NCI-H510A (cell line): Measurements from ENCODE around the gene RUSC2.
"Not testable (repeated sequence)": the region's sequence is repeated elsewhere in the genome, so short reads cannot be mapped to it uniquely, and the experiment has no call there.

Experiments
- DNase-seq: peaks from one replicate; lab custom pipeline; 2025; lab: John Stamatoyannopoulos, UW

RUSC2 gene

DNA sequence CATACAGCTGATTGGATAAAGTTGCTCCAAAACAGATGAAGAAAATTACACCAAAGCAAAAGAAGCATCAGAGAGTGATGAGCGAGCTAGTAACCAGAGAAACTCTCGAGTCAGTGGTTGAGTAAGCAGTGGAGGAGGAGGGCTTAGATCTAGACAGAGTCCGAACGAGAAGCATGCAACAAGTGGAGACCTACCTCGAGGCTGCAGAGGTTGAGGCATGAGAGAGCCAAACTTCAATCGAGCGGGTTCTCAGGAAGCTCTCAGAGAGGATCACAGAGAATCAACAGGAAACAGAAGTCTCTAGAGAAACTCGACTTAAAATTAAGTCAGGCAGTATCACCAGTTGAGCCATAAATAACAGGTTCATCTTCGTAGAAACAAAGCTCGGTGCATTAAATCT lies 6.1 kb downstream of the RUSC2 start:
- no peak for DNase-seq

DNA sequence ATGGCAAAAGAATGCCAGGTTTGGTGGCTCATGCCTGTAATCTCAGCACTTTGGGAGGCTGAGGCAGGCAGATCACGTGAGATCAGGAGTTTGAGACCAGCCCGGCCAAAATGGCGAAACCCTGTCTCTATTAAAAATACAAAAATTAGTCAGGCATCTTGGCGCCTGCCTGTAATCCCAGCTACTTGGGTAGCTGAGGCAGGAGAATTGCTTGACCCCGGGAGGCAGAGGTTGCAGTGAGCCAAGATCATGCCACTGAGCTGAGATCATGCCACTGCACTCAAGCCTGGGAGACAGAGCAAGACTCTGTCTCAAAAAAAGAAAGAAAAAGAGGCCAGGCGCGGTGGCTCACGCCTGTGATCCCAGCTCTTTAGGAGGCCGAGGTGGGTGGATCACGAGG lies 8.3 kb downstream of the RUSC2 start:
- DNase-seq, result not testable (repeated sequence)

DNA sequence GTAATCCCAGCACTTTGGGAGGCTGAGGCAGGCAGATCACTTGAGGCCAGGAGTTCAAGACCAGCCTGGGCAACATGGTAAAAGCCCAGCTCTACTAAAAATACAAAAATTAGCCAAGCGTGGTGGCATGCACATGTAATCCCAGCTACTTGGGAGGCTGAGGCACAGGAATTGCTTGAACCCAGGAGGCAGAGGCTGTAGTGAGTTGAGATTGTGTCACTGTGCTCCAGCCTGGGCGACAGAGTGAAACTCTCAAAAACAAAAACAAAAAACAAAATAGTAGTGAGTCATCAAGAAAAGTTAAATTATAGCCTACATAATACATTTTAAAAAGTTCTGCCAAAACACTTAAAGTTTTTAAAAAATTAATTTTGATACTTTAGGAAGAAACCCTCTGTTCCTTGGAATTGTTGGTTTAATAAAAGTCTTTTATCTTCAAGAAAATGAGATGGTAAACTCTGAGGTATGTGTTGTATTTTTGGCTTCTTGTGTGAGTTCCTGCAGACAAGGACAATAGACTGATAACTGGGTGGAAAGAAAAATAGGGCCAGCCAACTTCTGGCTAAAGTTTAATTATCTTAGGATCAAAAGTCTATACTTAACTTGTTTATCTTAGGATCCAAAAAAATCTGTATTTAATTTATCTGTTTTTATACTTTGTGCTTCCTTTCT lies 9.3 kb downstream of the RUSC2 start:
- no peak for DNase-seq

DNA sequence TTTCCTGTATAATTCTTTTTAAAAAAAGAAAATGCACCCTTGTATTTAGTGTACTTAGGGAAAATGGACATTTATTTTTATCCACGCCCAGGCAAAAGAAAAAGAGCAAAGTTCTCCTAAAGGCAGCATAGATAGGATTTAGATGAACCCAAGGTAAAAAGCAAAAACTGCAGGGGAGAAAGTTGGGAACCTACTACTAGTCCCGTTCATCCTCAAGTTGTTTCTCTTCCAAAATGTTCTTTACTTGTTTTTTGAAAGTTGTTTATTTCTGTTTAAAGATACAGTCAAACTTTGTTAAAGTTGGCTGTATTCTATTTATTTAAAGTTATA lies 9.8 kb downstream of the RUSC2 start:
- DNase-seq, result no peak

DNA sequence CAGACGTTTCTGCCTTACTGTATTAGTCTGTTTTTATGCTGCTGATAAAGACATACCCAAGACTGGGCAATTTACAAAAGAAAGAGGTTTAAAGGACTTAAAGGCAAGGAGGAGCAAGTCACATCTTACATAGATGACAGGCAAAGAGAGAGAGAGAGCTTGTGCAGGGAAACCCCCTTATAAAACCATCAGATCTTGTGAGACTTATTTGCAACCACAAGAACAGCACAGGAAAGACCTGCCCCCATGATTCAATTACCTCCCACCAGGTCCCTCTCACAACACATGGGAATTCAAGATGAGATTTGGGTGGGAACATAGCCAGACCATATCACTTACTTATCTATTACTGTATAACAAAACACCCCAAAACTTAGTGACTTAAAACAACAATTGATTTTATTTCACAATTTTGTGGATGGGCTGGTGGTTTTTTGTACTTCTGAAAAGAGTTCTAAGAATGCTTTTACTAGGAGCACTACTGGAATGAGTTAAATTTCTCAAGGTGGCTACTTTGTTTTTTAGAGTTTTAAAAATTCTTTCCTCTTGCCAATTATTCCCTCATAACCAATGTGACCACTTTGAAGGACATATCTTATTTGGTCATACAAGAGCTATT lies 10.3 kb downstream of the RUSC2 start:
- no peak for DNase-seq

DNA sequence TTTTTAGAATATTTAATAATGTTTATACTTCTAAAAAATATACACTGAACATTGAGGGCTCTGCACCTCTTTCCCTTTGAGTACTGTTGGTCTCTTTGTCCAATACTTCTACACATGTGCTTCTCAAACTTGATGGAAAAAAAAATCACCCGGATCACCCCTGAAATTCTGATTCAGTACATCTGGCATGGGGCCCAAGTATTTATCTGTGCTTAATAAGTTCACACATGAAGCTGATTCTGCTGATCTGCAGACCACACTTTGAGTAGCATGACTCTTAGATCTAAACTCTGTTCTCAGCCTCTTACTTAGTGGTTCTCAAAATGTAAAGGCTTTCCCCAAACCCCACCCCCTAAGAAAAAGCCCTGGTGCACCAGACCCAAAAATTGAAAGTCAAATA lies 12.0 kb downstream of the RUSC2 start:
- no peak for DNase-seq

DNA sequence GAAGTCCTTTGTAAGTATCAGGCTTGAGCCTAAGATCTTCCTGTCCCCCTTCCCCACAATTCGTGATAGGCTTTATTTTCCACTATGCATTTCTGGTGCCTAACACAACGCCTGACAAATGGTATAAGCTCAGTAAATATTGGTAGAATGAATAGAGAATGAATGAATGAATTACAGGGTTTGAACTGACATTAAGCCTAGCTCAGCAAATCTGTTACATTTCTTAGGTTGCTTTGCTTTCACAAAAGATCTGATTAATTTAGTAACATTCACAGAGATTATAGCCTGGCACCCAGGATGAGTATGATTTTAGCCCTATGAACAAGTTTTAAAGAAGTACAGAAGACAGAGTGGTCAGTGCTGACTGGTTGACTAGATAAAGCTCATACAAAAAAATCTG lies 16.4 kb downstream of the RUSC2 start:
- DNase-seq, result no peak

DNA sequence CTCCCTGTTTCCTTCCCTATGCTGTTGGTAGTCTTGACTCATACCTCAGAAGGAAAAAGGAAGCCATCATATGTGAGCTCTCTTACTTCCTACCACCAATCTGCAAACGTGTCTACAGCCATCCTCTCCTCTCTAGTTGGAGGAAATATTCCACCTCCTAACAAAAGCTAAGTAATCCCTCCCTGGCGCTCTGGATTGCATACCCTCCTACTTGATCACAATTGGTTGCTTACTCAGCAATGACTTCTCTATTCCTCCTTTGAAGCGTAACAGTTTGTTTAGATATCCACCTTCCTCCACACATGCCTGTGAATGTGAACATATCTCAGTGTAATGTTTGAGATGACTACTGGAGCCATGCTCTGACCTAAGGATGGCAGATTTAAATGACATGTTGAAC lies 18.2 kb downstream of the RUSC2 start:
- DNase-seq, result no peak

DNA sequence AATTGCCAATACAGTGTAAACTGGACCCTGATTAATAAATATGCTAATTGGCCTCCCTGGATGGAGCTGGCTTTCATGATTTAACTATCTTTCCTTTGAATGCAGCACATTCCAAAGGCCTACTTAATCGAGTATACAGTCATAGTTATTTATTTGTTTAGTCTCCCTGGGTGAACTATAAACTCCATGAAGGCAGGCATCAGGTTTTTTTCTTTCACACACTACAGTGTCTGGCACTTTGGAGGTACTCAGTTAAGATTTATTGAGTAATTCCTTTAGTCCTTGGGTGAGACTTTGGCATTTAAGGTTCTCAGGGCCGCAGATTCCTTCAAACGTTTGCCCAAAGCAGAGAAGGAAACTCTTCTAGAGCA lies 20.5 kb downstream of the RUSC2 start:
- DNase-seq, result no peak

DNA sequence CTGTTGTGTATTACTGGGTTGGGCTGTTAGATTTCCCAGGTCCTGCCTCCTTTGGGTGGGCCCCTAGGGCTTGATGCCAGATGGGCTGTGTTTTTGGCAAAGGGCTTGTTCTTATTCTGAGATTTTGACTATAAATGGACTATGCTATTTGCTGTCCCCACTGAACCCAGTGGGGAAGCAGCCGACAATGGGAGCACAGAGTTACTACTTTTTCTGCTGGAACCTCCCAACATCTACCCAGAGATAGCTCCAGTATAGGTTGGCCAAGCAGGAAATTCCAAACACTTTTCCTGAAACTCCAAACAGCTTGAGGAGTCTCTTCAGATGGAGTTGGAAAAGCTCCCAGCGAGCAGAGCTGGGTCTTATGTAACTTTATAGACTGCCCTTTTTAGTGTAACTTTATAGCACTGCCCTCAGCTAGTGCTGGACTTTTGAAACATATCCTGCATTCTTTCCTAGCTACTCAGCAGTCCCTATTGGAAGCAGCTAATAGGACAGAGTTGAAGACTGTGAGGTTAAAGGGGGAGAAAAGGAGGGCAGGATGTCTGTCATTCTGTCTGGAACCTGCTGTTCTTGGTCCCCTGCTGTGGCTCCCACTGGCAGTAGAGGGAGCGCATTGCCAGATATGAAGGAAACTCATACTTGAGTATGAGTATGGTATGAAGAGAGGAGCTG lies 21.0 kb downstream of the RUSC2 start:
- no peak for DNase-seq

DNA sequence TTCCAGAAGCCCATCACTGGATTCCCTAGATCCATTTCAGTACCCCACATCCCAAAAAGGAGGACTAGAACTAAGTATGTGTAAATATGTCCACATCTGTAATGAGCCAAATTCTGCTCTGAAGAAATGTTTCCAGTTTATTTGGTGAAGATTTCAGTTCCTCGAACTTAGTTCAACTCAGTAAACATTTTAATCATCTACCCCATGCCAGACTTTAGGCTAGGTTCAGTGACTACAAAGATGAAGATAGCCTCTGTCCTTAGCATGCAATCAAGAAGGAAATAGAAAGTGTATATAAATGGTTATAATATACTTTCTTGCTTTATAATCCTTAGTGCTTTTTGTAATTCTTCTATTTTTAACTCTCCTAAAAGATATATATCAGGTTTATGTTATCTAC lies 21.5 kb downstream of the RUSC2 start:
- DNase-seq, result no peak

DNA sequence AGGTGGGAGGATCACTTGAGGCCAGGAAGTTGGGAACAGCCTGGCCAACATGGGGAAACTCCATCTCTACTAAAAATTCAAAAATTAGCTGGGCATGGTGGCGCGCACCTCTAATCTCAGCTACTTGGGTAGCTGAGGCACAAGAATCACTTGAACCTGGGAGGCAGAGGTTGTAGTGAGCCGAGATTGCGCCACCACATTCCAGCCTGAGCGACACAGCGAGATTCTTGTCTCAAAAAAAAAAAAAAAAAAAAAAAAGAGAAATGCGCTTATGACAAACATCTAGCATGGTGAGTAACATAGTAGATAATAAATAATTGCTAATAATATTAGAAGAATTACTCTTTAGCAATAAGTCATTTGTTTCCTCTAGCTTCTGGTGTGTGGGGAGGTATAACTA lies 25.9 kb downstream of the RUSC2 start:
- no peak for DNase-seq

DNA sequence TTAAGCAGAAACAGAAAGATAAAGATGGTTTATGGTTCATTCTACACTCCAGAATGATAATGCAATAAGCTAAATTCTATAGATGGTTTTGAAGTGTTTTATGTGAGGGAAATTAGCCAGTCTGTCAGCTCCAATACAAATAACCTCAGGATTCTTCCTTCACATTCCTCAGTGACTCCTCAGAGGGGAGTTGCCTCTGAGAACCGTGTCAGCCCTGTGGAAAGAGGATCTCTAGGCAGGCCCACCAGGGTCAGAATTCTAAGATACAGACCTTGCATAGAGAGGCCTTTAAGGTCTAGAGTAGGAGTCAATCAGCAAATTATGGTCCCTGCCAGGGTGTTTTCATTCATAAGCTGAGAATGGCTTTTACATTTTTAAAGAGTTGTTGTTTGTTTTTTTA lies 26.6 kb downstream of the RUSC2 start:
- DNase-seq, result no peak

DNA sequence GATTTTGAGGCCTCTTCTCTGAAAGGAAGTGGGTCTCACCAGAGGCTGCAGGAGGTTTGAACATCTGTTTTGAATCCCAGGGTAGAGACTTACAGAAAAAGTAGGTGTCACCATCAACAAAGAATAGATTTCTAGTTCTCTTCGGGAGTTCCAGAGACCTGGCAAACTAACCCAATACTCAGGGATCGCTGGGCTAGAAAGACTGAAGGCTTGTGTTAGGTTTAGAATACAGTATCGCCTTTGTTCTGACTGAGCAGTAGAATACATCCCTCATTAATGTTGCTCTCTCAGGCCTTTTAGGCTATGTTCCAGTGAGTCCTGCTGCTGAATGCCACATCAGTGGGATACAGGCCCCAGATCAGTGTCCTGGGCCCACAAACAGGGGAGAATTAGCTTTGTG lies 27.2 kb downstream of the RUSC2 start:
- no peak for DNase-seq

DNA sequence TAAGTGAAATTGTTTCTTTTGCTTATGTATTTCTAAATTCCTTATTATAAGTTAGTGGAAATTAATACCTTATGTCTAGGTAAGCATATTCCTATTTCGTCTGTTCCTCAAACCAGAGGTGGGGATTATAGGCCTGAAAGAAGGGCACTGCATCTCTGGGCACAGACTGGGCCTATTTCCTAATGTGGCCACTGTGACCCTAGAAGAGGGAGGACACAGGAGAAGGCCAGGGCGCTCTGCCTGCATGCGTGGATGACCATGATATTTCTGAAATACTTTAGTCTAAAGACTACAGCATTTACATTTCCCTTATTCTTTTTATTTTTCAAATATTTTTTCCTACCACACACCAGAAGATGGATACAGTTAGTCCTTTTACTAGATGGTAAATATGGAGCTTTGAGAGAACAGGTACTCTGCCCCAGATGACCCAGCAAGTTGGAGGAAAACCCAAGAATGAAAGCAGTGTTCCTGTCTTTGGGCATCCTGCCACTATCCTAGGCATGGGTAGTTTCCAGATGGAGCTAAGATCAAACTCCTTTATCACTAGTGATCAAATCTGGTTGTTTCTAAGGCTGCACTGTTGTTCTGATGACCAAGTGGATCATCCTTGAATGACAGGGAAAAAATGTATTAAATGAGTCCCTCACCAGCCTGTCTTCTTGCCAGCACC lies 27.8 kb downstream of the RUSC2 start:
- DNase-seq, result no peak

DNA sequence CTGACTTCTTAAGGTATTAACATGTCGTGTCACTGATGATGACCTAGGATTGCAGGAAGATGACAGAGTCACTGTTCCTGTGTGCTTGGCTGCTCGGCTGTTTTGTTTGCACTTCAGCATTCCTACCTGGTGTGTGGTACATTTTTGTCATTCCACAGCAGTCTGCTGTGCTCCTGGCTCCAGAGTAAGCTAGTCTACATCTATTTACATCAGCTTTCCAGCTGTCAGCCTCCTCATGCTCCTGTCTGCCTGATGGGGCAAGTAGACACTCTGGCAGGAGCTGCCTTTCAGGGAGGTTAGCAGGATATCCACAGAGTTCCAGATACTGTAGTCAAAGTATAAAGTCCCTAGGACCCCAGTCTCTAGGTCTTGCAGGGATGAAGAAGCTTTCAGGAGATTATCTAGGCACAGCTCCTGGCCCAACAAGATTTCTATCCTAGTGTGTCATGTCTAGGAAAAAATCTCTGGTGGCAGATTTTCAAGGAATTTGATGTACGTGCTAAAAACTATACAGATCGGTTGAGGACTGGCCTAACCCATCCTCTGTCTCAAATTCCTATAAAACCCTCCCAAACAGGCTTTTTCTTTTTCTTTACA lies 28.4 kb downstream of the RUSC2 start:
- no peak for DNase-seq

DNA sequence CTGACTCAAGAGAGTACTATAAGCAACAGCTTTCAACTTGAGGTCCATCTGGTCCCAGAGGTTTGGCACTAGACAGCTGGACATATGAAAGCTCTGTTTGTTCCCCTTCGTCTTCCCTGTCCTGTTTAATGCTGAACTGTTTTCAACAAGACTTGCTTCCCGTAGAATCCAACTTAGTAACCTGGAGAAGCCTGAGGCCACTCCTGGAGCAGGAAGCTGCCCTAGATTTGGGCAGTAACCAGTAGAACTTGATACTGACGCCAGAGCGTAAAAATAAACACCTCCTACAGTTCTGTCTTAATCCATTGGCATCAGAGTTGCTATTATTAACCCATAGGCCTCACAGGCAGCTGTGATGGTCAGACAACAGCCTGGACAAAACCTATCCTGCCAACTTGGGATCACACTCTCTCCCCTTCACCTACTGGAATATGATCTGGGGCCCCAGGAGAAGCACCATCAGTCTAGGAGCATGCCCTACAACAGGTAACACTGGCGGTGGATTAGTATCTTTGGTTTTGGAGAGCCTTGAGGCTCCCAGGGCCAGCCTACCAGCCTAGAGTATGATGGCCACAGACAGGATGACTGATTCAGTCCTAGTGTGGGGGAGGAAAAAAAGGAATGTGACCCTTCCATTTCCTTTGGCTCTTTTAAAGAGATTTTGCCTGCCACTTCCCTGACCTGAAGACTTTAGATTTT lies 29.2 kb downstream of the RUSC2 start:
- no peak for DNase-seq

DNA sequence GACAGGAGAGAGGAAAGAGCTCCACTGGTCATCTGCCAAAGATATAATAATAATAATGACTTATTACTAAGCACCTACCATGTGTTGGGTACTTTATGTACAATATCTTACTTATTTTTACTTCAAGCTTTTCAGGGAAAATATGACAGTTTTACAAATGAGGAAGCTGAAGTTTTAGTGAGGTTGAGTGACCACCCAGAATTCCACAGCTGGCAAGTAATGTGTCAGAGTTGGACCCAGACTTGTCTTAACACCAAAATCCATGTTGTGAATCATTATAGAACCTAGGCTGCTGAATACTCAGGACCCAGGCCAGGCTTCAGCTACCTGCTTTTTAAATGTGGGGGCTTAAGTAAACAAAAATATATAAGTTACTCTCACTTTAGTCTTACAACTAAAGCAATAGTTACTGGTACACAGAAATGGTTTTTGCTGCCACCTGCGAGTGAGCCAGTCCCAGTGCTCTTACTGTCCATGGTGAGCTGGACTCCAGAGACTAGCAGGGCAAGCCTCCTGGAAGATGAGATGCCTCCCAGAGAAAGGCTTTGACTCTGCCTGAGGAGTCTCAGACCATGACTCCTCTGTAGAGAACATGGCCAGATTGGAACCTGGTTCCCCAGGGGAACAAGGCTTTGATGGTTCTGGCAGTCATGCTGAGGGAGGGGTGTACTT lies 29.9 kb downstream of the RUSC2 start:
- DNase-seq, result no peak

DNA sequence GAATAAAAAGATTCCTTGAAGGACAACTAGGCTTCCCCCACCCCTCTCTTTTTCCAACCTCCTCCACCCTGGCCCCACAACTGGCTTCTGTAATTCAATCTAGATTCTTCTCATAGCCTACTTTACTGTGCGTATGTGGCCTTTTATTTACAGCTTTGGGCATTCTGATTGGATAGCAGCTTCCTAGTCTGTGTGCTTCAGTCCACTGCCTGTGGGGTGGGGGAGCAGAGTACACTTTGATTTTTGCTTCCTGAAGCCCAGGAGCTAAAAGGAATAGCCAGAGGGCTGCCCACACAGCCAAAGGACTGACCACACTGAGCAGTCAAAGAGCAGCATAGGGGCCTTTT lies 30.4 kb downstream of the RUSC2 start:
- no peak for DNase-seq

DNA sequence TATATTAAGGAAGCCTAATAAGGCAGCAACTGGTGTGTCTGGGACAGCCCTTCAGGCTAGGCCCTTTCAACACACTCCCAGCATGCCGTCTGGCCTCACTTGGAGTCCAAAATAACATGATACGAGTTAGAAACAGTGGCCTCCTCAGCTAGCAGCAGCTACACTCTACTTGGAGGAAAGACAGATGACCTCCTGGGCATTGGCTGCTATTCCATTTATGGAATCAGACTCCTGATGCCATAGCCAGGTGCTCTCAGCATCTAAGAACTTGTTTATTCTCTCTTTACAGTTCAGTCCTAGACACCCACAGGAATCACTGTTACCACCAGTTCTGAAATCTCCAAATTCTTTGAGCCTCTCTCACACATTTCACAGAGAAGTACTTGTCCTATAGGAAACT lies 31.8 kb downstream of the RUSC2 start:
- no peak for DNase-seq

DNA sequence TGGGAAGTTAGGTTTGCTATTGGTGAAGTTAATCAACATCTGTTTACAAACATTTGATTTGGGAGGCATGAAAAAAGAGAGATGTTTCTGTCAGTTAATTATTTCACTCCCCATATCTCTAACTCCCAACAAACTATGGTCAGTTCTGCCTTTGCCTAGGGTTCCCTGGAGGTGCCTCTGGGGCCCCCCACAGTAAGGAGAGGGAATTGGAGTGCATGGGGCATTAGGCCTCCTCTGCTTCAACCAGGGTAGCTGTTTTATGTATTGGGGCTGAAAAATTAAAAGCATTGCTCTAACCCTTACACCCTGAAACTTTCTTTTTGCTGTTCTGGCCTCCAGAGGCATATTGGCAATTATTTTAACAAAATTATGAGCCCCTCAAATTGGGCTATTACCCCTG lies 32.3 kb downstream of the RUSC2 start:
- no peak for DNase-seq

DNA sequence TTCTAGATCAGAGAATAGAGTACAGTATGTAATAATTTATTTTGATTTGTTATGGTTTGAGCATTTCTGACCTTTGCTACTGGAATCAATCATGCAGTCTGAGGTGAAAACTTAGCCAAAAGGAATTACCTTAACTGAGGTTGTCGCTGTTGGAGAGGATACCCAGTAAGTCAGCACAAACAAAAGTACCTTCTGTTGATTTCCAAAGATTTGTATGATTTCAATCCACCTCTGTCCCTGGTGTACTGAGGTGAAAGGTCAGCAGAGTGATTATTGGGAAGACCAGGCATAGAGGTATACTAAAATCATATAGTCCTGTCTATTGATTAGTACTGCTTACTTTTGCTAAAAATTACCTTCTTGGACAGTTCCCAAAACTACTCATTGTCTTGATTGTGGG lies 32.8 kb downstream of the RUSC2 start:
- no peak for DNase-seq
